C4-2B (cell line): ENCODE data around the gene RSAD2.

Source experiments
- ZFX ChIP-seq: fragments of 450-650 bp; IDR thresholded peaks from 2 replicates; pipeline ENCODE4 v1.6.1; 2017
- TF ChIP-seq, protein P1 (sequence below): fragments of 450-650 bp; conservative IDR thresholded peaks from 2 replicates; pipeline ENCODE4 v1.5.1; 2017; ENCODE audit warnings: mild to moderate bottlenecking

- TF ChIP-seq, protein P1, sequence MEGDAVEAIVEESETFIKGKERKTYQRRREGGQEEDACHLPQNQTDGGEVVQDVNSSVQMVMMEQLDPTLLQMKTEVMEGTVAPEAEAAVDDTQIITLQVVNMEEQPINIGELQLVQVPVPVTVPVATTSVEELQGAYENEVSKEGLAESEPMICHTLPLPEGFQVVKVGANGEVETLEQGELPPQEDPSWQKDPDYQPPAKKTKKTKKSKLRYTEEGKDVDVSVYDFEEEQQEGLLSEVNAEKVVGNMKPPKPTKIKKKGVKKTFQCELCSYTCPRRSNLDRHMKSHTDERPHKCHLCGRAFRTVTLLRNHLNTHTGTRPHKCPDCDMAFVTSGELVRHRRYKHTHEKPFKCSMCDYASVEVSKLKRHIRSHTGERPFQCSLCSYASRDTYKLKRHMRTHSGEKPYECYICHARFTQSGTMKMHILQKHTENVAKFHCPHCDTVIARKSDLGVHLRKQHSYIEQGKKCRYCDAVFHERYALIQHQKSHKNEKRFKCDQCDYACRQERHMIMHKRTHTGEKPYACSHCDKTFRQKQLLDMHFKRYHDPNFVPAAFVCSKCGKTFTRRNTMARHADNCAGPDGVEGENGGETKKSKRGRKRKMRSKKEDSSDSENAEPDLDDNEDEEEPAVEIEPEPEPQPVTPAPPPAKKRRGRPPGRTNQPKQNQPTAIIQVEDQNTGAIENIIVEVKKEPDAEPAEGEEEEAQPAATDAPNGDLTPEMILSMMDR = no peak
- TF ChIP-seq ZFX = no peak
Observed at GRCh38 chr2:6944555-6944954, 67.0 kb downstream of the RSAD2 start.
